ENCODE measurements around the gene ZNF682.
A peak's percentile ranks its signal among the peaks of the same experiment; 100 is the strongest.

GRCh38 chr19:19956434-19957075, 82.8 kb downstream of the ZNF682 start:
- TF ChIP-seq, protein P1, sequence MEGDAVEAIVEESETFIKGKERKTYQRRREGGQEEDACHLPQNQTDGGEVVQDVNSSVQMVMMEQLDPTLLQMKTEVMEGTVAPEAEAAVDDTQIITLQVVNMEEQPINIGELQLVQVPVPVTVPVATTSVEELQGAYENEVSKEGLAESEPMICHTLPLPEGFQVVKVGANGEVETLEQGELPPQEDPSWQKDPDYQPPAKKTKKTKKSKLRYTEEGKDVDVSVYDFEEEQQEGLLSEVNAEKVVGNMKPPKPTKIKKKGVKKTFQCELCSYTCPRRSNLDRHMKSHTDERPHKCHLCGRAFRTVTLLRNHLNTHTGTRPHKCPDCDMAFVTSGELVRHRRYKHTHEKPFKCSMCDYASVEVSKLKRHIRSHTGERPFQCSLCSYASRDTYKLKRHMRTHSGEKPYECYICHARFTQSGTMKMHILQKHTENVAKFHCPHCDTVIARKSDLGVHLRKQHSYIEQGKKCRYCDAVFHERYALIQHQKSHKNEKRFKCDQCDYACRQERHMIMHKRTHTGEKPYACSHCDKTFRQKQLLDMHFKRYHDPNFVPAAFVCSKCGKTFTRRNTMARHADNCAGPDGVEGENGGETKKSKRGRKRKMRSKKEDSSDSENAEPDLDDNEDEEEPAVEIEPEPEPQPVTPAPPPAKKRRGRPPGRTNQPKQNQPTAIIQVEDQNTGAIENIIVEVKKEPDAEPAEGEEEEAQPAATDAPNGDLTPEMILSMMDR (conservative IDR thresholded peaks at IDR 0.05; ENCODE audit: low read depth in 2 of 2), result no peak
- TF ChIP-seq POLR2AphosphoS5 (IDR thresholded peaks at IDR 0.05; ENCODE audit: low read depth) (peak; percentile 93), ZNF331 (CRISPR knock-in tag; IDR thresholded peaks at IDR 0.05; ENCODE audit: low read depth) (no peak), CREB1 (CRISPR knock-in tag; IDR thresholded peaks at IDR 0.05; ENCODE audit: low read depth) (peak; percentile 63), EZH2phosphoT487 (IDR thresholded peaks at IDR 0.05; ENCODE audit: unreplicated experiment) (no peak), EZH2 (IDR thresholded peaks at IDR 0.05; ENCODE audit: low read depth, unreplicated experiment) (no peak), REST (IDR thresholded peaks at IDR 0.05; ENCODE audit: unreplicated experiment) (no peak), JUNB (IDR thresholded peaks at IDR 0.05; ENCODE audit: unreplicated experiment) (no peak)
